ENCODE data around the gene EVX1. TPM values are rescaled to one million over a fixed set of nuclear protein-coding genes. Genes with fewer than 3 reads are reported as not detected.

Gene EVX1
- total RNA-seq, 1 donor from 2014 or later = not detected

- TF ChIP-seq CTCF (conservative IDR thresholded peaks at IDR 0.05; ENCODE audit: low read depth, low read length) = no peak
- DNase-seq (ENCODE audit: low read depth) = no peak
- no peak overlapping the region for H3K4me3 ChIP-seq (ENCODE audit: low read depth, low read length)
These were observed 30.8 kb upstream of the EVX1 start for GRCh38 chr7:27211764-27212204.

- no peak for TF ChIP-seq CTCF (conservative IDR thresholded peaks at IDR 0.05; ENCODE audit: low read depth, low read length)
- no peak overlapping the region for H3K4me3 ChIP-seq (ENCODE audit: low read depth, low read length)
- DNase-seq (ENCODE audit: low read depth) = no peak
These were observed 29.8 kb upstream of the EVX1 start for GRCh38 chr7:27212497-27213432.

- DNase-seq (ENCODE audit: low read depth) = no peak
- no peak for TF ChIP-seq CTCF (conservative IDR thresholded peaks at IDR 0.05; ENCODE audit: low read depth, low read length)
- no peak overlapping the region for H3K4me3 ChIP-seq (ENCODE audit: low read depth, low read length)
These were observed 29.0 kb upstream of the EVX1 start for GRCh38 chr7:27213433-27214238.

- no peak for DNase-seq (ENCODE audit: low read depth)
- no peak for TF ChIP-seq CTCF (conservative IDR thresholded peaks at IDR 0.05; ENCODE audit: low read depth, low read length)
These were observed 28.2 kb upstream of the EVX1 start for GRCh38 chr7:27214239-27214950.

GRCh38 chr7:27215356-27215755, 27.2 kb upstream of the EVX1 start:
- no peak for TF ChIP-seq CTCF (conservative IDR thresholded peaks at IDR 0.05; ENCODE audit: low read depth, low read length)
- no peak overlapping the region for H3K4me3 ChIP-seq (ENCODE audit: low read depth, low read length)
- no peak for DNase-seq (ENCODE audit: low read depth)

More at GRCh38 chr7:27214239-27214950, 28.2 kb upstream of the EVX1 start:
- no peak overlapping the region for H3K4me3 ChIP-seq (ENCODE audit: low read depth, low read length)

GRCh38 chr7:27217951-27218350, 24.7 kb upstream of the EVX1 start:
- TF ChIP-seq CTCF (conservative IDR thresholded peaks at IDR 0.05; ENCODE audit: low read depth, low read length) = no peak
- DNase-seq (ENCODE audit: low read depth) = no peak
- H3K4me3 ChIP-seq (ENCODE audit: low read depth, low read length) = no peak overlapping the region
